Myocyte (in vitro differentiated cells): ENCODE data around the gene TP53I11. TPM values are rescaled to one million over a fixed set of nuclear protein-coding genes. Genes with fewer than 3 reads are reported as not detected.

Source experiments
- DNase-seq: peaks from one replicate; pipeline ENCODE4 v3.0.0-alpha.2; 2012; ENCODE audit warnings: low read depth
- total RNA-seq: library from RNA; depleted of rRNA; stranded (reverse); fragments of >200 nt; gene quantifications from 2 replicates; pipeline ENCODE4 v1.2.3, GENCODE V29; 2014

TP53I11 gene
- total RNA-seq, 1 donor from 2014 or later: 33.4 TPM

GRCh38 chr11:44957776-44958564 lies 7.3 kb upstream of the TP53I11 start:
- DNase-seq: no peak

DNA sequence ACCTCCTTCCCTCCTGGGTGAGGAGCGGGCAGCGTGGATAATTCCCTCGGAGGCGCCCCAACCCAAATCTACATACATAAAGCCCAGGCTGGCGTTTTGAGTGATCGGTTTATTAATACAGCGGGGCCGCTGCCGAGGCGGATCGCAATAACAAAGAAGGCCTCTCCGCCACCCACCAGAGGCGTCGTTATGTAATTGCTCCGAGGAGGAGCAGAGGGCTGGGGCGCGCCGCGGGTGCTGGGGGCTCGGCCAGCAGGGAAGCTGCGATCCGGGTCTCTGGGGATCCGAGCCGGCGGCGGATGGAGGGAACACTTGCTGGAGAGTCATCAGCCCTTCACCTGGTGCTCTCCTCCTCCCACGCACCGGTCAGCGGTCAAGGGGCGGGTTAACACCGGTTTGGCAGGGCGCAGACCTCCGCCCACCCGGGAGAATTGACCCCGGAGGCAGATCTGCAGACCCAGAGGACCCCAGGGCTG lies 6.4 kb upstream of the TP53I11 start:
- DNase-seq: no peak

GRCh38 chr11:44955015-44955738 lies 4.5 kb upstream of the TP53I11 start:
- DNase-seq: peak; percentile 93

DNA sequence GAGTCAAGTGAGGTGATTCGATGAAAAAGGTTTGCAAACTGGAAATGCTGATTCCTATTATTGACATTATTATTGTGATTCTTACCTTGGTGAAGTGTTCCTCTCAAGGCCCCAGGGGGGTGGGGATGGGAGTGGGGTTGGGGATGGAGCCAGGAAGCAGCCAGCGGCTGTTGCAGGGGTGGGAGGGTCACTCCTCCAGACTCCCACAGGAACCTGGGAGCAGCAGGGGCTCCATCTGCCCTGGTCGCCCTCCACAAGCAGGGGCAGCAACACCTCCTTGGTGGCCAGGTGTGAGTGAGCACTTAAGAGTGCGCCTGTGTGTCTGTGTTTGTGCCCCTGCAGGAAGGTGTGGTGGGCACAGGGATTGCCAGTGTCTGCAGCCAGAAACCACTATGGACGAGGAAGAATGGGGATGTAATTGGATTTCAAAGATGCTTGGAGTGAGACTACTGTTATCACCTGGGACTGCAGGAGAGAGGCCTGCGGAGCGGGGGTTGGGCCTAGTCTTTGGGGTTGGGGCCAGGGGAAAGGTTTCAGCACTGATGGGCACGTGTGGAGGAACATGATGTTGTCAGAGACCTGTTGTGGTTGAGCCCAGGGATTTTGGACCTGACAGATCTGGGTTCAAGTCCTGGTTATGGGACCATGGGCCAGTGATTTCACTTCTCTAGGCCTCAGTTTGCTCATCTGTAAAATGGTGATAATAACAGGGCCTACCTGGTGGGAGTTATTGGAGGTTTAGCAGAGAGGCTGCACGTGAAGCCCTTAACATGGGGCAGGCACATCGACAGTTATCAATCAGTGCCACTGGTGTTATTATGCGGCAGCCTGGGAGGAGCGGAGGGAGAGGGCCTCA lies 3.6 kb upstream of the TP53I11 start:
- DNase-seq: no peak

DNA sequence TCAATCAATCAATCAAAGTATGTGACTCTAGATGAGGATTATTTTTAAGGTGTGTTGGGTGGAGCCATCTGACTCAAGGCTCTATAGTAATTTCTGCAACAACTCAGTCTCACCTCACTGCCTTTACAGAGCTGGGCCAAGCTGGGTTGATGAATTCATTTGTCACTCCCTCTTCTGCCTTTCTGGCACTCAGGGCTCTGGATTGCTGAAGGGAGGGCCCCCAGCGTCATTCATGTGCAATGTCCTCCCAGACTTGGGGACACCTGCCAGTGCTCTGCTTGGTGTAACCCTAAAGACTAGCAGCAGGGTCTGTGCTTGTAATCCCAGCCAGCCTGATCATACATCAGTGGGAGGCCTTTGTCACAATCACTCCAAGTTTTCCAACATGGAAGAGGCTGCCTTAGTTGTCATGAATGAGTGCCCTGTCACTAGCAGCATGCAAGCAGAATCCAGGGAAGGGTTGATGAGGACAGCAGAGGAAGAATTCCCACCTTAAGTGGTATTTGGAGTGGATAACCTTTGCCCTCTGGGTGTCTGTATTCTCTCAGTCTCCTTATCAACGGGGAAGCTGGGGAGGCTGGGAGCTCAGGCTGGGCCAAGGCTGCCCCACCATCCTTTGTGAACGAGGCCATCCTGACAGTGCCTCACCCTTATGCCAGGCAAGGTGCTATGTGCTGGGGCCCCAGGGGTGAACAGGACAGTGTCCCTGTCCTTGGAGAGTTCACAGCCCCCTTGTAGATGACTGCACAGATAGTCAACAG lies 2.0 kb upstream of the TP53I11 start:
- no peak for DNase-seq

GRCh38 chr11:44952082-44952481 lies 1.4 kb upstream of the TP53I11 start:
- no peak for DNase-seq

DNA sequence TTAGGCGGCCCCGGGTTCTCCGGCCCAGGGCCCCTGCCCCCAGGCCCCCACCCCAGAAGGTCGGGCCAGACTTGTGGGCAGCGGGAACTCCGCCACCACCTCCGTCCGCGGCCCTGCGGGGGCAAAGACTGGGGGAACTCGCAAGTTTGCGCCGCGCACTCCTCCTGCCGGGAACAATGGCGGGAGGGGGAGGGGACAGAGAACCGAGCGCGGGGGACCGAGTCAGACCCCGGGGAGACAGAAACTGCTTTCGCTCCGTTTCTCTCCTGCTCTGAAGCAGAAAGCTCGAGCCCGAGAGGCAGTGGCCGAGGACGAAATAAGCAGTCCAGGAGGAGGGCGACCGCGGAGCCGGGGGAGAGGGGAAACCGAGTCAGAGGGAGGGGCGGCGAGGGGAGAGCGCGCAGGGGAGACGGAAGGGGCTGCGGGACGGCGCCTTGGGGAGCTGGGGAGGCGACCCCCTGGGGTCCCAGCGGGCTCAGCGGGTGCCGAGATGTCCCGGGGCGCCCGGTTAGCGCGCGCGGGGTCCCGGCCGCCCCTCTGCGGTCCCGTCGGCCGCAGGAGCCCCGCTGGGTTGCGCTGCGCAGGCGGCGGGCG lies 555 bp downstream of the TP53I11 start:
- DNase-seq: no peak

GRCh38 chr11:44949160-44950030 lies 1.3 kb downstream of the TP53I11 start:
- DNase-seq: no peak

DNA sequence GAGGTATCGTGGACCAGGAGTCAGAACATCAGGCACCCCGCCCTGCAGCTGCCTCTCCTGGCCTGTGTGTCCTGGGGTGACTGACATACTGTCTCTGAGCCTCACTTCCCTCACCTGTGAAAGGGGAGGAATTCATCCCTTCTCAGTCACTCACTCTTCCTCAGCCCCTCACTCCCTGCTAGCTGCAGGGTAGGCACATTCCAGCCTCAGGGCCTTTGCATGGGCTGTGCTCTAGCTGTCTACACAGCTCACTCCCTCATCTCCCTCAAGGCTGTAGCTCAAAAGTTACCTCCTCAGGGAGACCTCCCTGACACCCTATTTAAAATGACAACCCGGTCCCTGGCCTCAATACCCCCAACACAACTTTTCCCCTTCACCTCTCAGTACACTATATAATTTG lies 2.5 kb downstream of the TP53I11 start:
- DNase-seq: no peak

DNA sequence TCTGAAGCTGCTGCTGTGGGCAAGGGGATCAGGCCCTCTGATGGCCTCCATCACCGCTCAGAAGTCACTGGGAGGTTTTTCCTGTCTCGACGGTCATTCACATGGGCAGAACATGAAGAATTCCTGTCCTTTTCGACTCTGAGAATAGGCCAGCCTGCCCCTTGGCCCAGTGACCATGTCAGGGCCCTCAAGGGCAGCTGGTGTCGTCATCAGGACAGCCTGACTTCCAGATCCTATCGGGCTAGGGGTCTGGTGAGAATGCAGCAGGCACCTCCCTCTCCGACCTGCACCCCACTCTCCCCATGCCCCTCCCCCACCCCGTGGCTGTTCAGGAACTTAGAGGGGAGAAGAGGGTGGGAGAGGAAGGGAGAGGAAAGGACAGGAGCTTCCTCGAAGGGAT lies 3.6 kb downstream of the TP53I11 start:
- DNase-seq: no peak

- no peak for DNase-seq
These were observed 4.4 kb downstream of the TP53I11 start for GRCh38 chr11:44946263-44946662.

DNA sequence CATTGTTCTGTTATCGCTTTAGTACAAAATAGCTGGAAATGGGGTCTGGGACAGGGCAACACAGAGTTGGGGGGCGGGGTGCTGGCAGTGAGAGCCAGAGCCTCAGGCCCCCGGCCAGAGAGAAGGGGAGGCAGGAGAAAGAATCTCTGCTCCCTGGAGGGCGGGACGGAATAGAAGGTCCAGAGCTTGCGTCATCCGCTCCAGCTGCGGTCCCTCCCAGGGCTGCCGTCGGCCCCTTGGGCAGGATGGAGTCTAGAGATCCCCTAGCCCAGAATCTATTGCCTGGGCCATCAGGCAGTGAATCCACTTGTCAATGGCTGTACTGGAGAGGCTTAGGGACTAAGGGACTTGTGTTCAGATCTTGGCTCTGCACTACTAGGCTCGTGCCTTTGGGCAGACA lies 5.0 kb downstream of the TP53I11 start:
- no peak for DNase-seq

- DNase-seq: no peak
These were observed 5.8 kb downstream of the TP53I11 start for GRCh38 chr11:44944853-44945235.

DNA sequence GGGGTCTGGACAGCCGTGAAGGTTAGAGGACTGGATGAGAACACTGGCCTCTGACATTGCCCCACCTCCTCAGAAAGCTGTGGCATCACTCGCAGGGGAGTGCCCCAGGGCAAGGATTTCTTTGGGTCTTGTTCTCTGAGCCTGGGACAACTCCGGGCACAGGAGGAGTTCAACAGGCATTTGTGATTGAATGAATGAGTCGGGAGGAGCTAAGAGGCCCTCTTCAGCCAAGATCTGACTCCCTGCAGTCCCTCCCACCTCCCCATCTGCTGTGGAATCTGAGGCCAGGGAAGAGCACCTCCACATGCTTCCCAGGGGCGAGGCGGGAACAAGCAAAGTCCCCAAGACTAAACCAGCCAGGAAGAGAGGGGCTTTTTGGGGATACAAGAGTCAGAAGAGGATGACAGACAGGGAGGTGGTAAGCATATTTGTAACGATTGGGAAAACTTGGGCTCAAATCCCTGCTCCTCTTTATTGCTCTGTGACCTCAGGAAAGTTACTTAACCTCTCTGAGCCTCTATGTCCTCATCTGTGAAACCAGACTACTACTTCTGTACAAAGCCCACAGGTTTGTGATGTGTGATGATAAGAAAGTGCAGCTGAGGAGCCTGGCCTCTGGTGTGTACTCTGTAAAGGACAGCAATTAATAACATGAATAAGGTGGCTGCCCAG lies 6.4 kb downstream of the TP53I11 start:
- no peak for DNase-seq

GRCh38 chr11:44943696-44944095 lies 7.0 kb downstream of the TP53I11 start:
- DNase-seq: no peak

DNA sequence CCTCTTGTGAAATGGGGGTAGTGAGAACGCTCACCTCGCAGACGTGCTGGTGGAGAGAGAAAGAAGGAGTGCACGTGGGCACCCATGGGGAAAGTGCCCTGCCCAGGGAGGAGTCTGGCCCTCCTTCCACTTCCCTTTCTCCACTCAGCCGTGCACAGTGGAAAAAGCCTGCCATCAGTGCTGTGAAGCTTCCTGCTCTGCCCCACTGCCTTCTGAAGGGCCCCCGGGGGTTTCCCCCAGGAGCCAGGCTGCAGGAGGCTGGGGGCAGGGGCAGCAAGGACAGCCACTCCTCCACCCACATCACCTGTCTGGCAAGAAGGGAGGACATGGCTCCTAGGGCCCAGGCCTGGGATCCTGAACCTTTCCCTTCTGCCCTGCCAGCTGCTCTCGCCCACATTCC lies 7.6 kb downstream of the TP53I11 start:
- DNase-seq: no peak

DNA sequence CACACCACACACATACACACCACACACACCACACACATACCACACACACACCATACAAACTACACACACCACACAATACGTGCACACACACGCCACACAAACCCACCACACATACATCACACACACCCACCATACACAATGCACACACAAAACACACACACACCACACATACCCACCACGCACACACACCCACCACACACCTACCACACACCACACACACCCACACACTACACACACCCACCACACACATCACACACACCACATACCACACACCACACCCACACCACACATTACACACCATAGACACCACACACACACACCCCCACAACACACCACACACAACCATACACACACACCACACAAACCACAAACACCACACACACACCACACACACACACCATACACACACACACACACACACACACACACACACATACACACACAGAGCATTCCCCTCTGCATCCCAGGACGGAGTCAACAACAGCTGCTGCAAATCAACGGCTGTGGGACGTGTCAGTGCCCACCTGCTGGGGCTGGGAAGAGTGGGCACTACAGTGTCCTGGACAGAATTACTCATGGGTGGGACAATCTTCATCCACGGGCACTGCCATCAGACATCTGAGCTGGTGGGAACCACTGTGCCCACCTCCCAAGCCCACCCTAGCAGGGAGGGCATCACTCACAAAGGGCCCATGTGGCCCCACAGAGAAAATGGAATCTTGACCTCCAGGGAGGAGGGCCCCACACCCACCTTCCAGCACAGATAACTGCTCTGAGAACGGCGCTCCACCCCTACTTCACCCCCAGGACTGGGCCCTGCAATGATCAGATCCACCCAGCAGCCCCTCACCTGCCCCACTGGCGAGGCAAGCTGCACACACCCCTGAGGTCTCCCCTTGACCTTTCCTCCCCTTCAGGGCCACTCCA lies 8.4 kb downstream of the TP53I11 start:
- peak; percentile 59 for DNase-seq
